Ishikawa (cell line): ENCODE data around the gene DST.

ENCODE experiments used
- CREB1 ChIP-seq: IDR thresholded peaks from 2 replicates; pipeline ENCODE4 v1.6.1; 2012; ENCODE audit warnings: low read depth
- EP300 ChIP-seq: IDR thresholded peaks from 2 replicates; pipeline ENCODE4 v1.6.1; 2012; ENCODE audit warnings: borderline replicate concordance
- FOXM1 ChIP-seq: IDR thresholded peaks from 2 replicates; pipeline ENCODE4 v1.6.1; 2012; ENCODE audit warnings: low read depth, borderline replicate concordance
- MAX ChIP-seq: IDR thresholded peaks from 2 replicates; pipeline ENCODE4 v1.6.1; 2012
- NFIC ChIP-seq: IDR thresholded peaks from 2 replicates; pipeline ENCODE4 v1.6.1; 2012
- RAD21 ChIP-seq: IDR thresholded peaks from 2 replicates; pipeline ENCODE4 v1.6.1; 2012; ENCODE audit warnings: low read depth
- USF1 ChIP-seq: IDR thresholded peaks from 2 replicates; pipeline ENCODE4 v1.6.1; 2012
- YY1 ChIP-seq: IDR thresholded peaks from 2 replicates; pipeline ENCODE4 v1.6.1; 2012; ENCODE audit warnings: low read depth

DNA sequence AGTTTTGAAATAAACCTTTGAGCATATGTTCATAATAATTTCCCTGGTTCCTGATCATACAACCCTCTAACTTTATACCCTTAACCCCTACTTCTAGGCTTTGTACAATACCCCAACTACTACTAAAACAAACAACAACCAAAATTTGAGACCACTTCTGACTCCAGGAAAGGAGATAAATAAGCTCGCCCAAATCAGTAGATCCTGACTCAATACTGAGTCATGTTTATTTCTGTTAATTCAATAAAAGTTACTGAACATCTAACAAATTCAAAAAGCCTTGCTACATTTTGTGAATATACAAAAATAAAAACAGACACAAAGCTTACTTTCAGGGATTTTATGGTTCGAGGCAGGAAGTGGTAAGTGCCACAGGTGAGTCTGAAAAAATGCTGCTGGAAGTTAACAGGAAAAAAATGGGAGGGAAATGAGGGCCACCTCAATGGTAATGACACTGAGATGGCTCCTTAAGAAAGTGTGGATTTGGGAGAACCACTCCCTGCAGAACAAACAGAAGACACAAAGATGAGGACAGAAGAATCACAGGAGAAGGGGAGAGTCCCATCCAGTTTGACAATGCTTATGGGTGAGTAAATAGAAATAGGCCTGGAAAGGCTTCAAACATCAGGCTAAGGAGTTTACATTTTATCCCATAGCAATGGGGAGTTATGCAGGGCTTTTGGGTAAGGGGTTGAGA is 63.4 kb downstream of the DST start:
- TF ChIP-seq EP300 (no peak), RAD21 (no peak), NFIC (no peak), CREB1 (no peak), YY1 (no peak), FOXM1 (no peak), USF1 (no peak), MAX (no peak)
